ENCODE data around the gene ATRIP.

GRCh38 chr3:48478626-48479555, 32.4 kb downstream of the ATRIP start:
- TF ChIP-seq POLR2A (IDR thresholded peaks at IDR 0.05; ENCODE audit: extremely low read depth, insufficient read length) (no peak), CTCF (IDR thresholded peaks at IDR 0.05; ENCODE audit: low read depth, low read length) (no peak), MYC (IDR thresholded peaks at IDR 0.05; ENCODE audit: low read depth, low read length) (no peak)

Data from NB4 (cell line).